C4-2B (cell line): ENCODE data around the gene GP2.

ENCODE experiments used
- ZFX ChIP-seq: fragments of 450-650 bp; IDR thresholded peaks from 2 replicates; pipeline ENCODE4 v1.6.1; 2017
- TF ChIP-seq, protein P1 (sequence below): fragments of 450-650 bp; conservative IDR thresholded peaks from 2 replicates; pipeline ENCODE4 v1.5.1; 2017; ENCODE audit warnings: mild to moderate bottlenecking

DNA sequence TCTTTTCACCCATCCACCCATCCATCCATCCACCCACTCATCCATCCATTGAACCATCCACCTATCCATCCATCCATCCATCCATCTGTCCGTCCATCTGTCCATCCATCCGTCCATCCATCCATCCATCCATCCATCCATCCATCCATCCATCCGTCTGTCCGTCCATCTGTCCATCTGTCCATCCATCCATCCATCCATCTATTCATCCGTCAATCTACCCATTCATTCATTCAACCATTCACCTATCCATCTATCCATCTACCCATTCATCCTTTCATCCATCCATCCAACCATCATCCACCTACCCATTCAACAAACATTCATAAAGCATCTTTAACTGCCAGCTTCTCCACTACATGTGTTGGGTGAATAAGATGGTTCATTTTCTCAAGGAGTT lies 28.9 kb downstream of the GP2 start:
- TF ChIP-seq, protein P1, sequence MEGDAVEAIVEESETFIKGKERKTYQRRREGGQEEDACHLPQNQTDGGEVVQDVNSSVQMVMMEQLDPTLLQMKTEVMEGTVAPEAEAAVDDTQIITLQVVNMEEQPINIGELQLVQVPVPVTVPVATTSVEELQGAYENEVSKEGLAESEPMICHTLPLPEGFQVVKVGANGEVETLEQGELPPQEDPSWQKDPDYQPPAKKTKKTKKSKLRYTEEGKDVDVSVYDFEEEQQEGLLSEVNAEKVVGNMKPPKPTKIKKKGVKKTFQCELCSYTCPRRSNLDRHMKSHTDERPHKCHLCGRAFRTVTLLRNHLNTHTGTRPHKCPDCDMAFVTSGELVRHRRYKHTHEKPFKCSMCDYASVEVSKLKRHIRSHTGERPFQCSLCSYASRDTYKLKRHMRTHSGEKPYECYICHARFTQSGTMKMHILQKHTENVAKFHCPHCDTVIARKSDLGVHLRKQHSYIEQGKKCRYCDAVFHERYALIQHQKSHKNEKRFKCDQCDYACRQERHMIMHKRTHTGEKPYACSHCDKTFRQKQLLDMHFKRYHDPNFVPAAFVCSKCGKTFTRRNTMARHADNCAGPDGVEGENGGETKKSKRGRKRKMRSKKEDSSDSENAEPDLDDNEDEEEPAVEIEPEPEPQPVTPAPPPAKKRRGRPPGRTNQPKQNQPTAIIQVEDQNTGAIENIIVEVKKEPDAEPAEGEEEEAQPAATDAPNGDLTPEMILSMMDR: no peak
- no peak for TF ChIP-seq ZFX
